ENCODE results near the gene CERS2. TPM values are rescaled to one million over a fixed set of nuclear protein-coding genes. Genes with fewer than 3 reads are reported as not detected.

Gene CERS2
- total RNA-seq, result 100 to 1,000 TPM; 121 to 131 (median 128) TPM

GRCh38 chr1:150974580-150975478 lies at the start of gene CERS2:
TSS of gene CERS2 (minus strand) at chr1:150974835. CDS start at chr1:150969090, 5,745 bp downstream.
- Histone ChIP-seq H3K27ac (peak within 1 kb of the TSS; percentile 89 to 99), H3K4me3 (peak within 1 kb of the TSS; percentile 74 to 96 (median 86)), H3K4me1 (peaks cover 6 to 18% of the 10 kb centered on the region in 2 donors), H3K9me3 (no peaks in the 10 kb centered on the region), H3K36me3 (no peaks in the 10 kb centered on the region), H3K27me3 (no peaks in the 10 kb centered on the region)
- TF ChIP-seq CTCF (IDR thresholded peaks at IDR 0.05) (no peak), POLR2A (IDR thresholded peaks at IDR 0.05) (no peak), POLR2AphosphoS5 (IDR thresholded peaks at IDR 0.05) (peak in 1 of 3 donors; percentile 12)
- peak; percentile 66 to 84 for DNase-seq (ENCODE audit: low spot score in 2 of 2)
- intact Hi-C loops (cut with DNase I; ENCODE audit: low total_unique reads), result no loop called here

GRCh38 chr1:151013518-151013917 lies 38.9 kb upstream of the CERS2 start:
- TF ChIP-seq POLR2AphosphoS5 (IDR thresholded peaks at IDR 0.05), result no peak
- no peak for TF ChIP-seq CTCF (IDR thresholded peaks at IDR 0.05)
- no peak for TF ChIP-seq POLR2A (IDR thresholded peaks at IDR 0.05)
- no peaks in the 10 kb centered on the region for H3K36me3 ChIP-seq
- no peak overlapping the region for H3K4me3 ChIP-seq
- no peak for DNase-seq (ENCODE audit: low spot score in 2 of 2)
- intact Hi-C loops (cut with DNase I; ENCODE audit: low total_unique reads), result no loop called here
- H3K9me3 ChIP-seq, result no peaks in the 10 kb centered on the region
- H3K4me1 ChIP-seq, result peaks cover 0 to 6% of the 10 kb centered on the region in 2 donors
- H3K27me3 ChIP-seq, result no peaks in the 10 kb centered on the region
- H3K27ac ChIP-seq, result no peak overlapping the region

- DNase-seq (ENCODE audit: low spot score in 2 of 2), result no peak
- peaks cover 0 to 8% of the 10 kb centered on the region in 2 donors for H3K4me1 ChIP-seq
- no peaks in the 10 kb centered on the region for H3K9me3 ChIP-seq
- intact Hi-C loops (cut with DNase I; ENCODE audit: low total_unique reads), result no loop called here
- H3K4me3 ChIP-seq, result no peak overlapping the region
- H3K36me3 ChIP-seq, result no peaks in the 10 kb centered on the region
- no peak for TF ChIP-seq POLR2A (IDR thresholded peaks at IDR 0.05)
- no peak for TF ChIP-seq POLR2AphosphoS5 (IDR thresholded peaks at IDR 0.05)
- TF ChIP-seq CTCF (IDR thresholded peaks at IDR 0.05), result no peak
- no peak overlapping the region for H3K27ac ChIP-seq
- no peaks in the 10 kb centered on the region for H3K27me3 ChIP-seq
Measured at GRCh38 chr1:151012684-151013471, 38.2 kb upstream of the CERS2 start.

GRCh38 chr1:151011154-151011850 lies 36.7 kb upstream of the CERS2 start:
- Histone ChIP-seq H3K36me3 (no peaks in the 10 kb centered on the region), H3K4me3 (no peak overlapping the region), H3K9me3 (no peaks in the 10 kb centered on the region), H3K4me1 (peaks cover 0 to 18% of the 10 kb centered on the region in 2 donors), H3K27ac (no peak overlapping the region), H3K27me3 (no peaks in the 10 kb centered on the region)
- no peak for DNase-seq (ENCODE audit: low spot score in 2 of 2)
- intact Hi-C loops (cut with DNase I; ENCODE audit: low total_unique reads), result no loop called here
- TF ChIP-seq CTCF (IDR thresholded peaks at IDR 0.05), result no peak
- TF ChIP-seq POLR2A (IDR thresholded peaks at IDR 0.05), result no peak
- TF ChIP-seq POLR2AphosphoS5 (IDR thresholded peaks at IDR 0.05), result no peak
